HPDE6-E6E7 (cell line): Measurements from ENCODE around the gene ARHGEF2.

Experiments used
- DNase-seq: peaks from one replicate; pipeline ENCODE4 v3.0.0; 2011; ENCODE audit warnings: missing footprints; ENCODE audit errors: extremely low spot score

The ARHGEF2 gene

DNA sequence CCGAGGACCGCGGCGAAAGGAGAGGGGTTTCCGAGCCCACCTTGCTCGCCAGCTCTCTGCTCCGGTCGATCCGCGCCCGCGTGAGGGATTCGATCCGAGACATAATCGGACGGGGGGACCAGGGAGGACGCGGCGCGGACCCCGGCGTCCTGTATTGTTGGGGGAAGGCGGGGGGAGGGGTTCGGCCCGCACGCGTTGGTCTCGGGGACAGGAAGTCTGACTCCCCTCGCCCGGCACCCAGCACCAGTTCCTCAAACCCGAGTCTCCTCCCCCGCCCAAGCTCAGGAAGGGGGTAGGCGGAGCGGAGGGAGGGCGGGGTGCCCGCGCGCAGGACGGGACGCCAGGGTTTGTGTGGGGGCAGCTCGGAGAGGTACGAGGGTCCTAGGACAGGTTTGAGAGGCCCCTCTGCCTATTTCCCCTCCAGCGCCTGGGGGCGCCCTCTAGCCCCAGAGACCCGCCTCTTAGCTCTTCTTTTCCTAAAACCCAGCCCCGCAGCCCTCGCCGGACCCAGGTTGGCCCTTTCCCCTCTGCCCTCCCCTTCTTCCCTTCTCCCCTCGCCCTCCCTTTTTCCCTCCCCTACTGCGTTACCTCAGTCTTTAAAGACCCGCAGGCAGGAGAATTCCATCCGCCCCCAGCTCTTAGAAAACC is at the start of gene ARHGEF2:
ARHGEF2 (minus strand) TSS at position 223 of the 648 bp plus-strand sequence; CDS start at position 103, 120 bp downstream.
- DNase-seq, result no peak

- DNase-seq, result no peak
Observed at GRCh38 chr1:156026588-156026987, 48.2 kb upstream of the ARHGEF2 start.

DNA sequence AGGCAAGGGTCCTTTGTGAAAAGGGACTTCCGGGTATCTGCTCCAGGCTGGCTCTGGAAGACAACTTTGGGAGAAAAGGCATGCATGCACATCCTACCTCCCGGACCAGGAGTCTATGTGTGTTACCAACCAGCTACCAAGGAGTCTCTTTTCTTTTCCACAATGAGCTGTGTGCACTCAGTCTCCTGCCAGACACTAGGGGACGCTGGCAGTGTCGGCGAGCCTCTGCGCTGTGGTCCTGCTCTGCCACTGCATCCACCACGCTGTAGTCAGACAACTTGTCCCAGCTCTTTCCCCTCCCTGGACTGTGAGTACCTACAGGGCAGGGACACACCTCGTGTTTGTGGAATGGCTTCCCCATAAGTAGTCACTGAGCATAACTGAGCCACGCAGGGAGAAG is 47.5 kb upstream of the ARHGEF2 start:
- DNase-seq, result no peak

DNA sequence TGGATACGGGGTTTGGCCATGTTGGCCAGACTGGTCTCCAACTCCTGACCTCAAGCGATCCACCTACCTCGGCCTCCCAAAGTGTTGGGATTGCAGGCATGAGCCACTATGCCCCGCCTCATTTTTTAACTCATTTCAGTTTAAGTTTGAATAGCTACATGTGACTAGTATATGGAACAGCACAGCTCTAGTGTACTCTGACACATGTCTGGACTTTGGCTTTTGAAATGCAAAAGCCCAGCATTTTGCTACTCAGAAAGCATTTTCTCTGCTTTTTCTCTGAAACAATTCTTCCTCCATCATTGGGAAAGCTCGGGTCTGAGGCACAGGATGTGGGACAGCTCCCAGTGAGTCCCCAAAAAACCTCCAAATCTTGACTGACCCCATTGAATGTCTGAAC is 46.5 kb upstream of the ARHGEF2 start:
- DNase-seq, result no peak

DNA sequence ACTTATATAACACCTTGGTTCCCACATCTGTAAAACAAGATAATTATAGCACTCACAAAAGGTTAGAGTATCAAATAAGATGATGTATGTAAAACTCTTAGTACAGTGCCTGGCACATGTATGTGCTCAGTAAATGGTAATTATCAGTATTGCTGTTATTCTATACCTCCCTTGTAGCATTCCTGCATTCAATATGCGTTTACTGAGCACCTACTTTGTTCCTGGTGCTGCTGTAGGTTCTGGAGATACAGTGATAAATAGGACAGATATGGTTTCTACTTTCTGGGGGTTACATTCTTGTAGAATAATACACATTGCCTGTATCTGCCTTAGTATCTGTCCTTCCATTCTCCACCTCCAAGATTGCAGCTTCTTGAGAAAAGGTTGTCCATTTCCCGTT is 43.6 kb upstream of the ARHGEF2 start:
- DNase-seq, result no peak

GRCh38 chr1:156021093-156021428 is 42.7 kb upstream of the ARHGEF2 start:
- DNase-seq, result no peak

DNA sequence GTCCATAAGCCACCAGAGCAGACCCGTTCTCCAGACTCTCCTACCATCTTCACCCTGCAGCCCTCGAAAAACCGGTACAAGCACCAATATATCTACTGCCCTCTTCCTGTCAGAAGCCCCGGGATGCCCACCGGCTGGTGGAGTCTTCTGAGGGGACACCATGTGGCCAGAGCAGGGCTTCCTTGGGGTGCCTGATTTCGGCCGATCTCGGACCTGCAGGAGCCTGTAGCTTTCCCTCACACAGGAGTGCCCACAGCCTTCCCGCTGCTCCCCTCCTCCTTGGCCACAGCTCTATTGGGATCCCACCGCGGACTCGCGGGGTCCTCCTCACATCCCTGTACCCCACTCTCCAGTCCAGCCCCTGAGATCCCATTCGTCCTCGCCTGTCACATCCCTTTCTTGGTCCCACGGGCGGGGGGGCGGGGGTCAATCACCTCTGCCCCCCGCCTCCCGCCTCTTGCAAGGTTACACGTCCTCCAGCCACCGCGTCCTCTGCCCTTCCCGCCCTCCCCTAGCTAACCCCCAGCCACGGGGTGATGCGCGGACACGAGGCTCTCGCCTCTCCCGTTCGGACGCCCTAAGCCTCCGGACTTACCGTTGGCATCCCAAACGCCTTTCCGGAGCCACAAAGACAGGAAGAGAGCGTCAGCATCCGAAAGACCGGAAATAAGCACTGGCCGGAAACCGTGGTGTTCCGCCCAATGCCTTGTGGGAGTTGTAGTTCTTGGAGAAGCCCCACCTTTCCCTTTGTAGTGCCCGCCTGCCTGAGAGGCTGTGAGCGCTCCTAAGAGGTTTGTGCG is 42.1 kb upstream of the ARHGEF2 start, which contains the start of gene SSR2:
SSR2 (minus strand) TSS at position 659 of the 800 bp plus-strand sequence. CDS start 784 bp downstream, outside the sequence.
- peak; percentile 97 for DNase-seq

DNA sequence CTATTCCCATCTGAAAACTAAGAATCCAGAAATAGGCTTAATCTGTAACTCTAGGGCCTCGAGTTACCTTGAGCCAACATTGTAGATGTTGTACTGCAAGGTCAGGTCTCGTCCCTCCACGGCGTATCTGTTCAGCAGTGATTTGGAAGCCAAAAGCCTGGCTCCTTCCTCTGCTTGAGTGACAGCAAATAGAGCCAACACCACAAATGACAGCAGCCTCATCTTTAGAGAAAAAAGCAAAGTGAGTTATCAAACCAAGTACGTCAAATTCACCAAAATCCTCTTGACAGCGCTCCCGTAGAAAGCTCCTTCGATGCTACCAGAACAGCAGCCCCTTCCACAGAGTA is 41.6 kb upstream of the ARHGEF2 start:
- DNase-seq, result no peak

DNA sequence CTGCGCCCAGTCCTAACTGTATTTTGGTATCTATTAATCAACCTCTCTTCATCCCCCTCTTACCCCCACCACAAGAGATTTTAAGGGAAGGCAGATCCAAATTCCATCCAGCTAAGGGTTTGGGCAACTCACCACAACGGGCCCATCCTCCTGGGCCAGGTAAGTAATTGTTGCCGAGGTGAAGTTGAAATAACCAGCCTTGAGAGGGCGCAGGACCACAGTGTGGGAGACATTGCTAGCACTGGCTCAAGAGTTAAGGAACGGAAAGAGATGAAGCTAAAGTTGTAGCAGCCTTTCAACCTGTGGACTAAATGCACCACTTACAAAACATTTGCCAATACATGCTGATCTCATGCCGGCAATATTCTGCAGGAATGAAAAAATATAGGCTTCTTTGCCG is 36.5 kb upstream of the ARHGEF2 start:
- no peak for DNase-seq

DNA sequence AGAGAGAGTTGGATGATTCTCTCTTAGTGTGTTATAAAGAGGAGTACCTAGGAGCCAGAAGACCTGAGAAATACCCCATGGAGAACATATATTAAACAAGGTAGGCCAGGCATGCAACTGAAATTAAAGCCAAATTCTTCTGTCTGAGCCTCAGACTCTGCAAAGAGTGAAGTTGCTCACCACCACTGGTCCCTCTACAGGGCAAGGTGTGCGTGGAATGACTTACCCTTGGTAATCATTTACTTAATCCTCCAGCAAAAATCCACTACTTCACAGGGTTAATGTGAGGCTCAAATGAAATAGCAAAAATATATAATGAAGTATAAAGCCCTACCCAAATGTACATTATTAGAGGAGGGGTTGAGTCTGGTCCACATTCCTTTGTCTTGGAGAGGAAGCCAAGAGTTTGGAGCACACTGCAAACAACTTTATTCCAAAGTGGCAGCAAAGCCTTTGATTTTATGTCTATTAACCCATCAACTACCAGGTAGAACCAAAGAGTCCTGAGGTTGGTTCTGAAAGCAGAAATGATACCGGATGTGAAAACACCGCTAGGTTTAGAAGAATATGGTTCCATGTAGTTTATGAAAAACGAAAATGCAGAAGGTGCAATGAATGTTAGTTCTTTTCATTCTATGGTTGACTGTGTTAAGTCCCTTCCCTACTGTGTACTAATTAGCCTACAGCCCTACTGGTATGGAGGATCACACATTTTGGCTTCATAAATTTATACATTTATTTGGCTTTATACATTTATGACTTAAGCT is 33.9 kb upstream of the ARHGEF2 start:
- DNase-seq, result no peak

DNA sequence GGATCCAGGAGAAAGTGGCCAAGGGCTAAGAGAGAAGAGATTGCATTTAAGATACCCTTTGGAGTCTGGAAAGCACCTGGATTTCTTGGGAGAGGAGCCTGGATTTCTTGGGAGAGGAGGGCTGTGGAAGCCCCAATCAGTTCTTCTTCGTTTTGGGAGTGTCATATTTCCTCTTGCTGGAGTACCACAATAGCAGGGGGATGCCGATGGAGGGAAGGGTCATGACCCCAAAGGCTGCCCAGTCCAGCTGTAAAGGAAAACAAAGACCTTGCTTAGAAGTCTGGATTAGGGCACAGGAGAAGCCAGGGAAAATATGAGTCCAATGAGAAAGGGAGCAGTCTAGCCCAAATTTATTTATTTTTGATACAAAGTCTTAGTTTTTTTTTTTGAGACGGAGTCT is 31.1 kb upstream of the ARHGEF2 start:
- no peak for DNase-seq

- DNase-seq, result no peak
Observed at GRCh38 chr1:156006666-156007376, 28.5 kb upstream of the ARHGEF2 start.

DNA sequence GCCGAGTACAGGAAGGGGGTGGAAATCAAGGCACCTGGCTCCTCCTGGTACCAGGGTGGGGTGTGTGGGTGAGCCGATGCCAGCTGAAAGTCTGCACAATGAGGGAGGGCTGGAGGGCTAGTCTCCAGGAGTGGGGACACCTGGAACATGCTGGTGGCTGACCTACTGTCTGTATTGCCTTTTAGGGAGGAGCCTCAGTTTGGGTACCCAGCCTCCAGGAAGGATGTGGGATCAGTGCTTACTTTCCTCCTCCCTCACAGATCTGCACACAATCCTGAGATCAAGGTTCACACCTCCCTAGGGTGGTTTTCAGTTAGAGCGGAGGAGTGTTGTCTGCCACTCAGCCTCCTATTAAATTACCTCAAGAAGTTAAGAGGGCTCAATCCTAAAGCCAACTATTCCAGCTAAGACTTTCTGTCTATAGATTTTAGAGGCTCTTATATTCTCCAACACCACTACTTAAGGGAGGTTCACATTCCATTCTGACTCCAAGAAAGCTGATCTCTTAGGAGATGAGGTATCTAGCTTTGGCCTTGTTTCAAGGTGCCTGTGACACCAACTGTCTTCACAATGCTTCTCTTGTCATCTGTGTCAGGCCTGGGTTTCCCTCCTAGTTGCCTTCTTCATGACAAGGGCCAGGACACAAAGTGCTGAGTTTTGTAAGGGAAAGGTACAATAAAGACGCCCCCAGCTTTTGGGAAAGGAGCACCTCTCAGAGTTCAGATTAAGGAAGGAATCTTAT is 26.7 kb upstream of the ARHGEF2 start:
- no peak for DNase-seq

- DNase-seq, result no peak
Observed at GRCh38 chr1:156003923-156004188, 25.5 kb upstream of the ARHGEF2 start.

- DNase-seq, result no peak
Observed at GRCh38 chr1:156002188-156002911, 24.0 kb upstream of the ARHGEF2 start.

DNA sequence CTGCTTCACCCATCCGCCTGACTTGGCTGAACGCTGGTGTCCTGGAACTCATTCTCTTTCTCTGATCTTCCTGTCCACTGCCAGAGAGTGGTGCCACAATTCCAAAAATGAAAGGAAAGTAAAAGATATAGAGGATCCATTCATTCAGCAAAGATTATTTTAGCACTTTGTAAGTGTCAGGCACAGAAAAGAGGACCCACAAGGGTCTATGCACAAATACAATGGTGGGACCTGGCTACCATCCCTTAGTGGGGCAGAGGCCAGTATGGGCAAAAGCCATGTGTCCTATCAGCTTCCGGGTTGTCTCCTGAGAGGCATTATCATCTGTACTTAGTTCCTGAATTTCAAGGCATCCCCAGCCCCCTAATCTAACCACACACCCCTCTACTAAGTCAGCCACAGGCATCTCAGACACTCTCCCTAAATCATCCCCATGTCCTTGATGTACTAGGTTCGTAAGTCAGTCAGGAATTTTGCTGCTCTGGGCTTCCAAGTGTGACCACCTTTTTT is 23.4 kb upstream of the ARHGEF2 start:
- DNase-seq, result no peak

- DNase-seq, result no peak
Observed at GRCh38 chr1:156001021-156001661, 22.8 kb upstream of the ARHGEF2 start.

DNA sequence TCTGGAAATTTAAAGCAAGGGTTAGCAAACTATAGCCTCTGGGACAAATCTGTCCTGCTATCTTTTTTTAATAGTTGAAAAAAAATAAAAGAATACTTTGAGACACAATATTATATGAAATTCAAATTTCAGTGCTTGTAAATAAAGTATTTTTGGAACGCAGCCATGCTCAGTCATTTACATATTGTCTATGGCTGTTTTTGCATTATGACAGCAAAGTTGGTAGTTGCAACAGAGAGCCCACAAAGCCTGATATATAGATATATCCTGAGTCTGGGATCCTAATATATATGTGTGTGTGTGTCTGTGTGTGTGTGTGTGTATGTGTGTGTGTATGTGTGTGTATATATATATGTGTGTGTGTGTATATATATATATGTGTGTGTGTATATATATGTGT is 21.6 kb upstream of the ARHGEF2 start:
- DNase-seq, result no peak

GRCh38 chr1:155996166-155996565 is 17.8 kb upstream of the ARHGEF2 start:
- no peak for DNase-seq

DNA sequence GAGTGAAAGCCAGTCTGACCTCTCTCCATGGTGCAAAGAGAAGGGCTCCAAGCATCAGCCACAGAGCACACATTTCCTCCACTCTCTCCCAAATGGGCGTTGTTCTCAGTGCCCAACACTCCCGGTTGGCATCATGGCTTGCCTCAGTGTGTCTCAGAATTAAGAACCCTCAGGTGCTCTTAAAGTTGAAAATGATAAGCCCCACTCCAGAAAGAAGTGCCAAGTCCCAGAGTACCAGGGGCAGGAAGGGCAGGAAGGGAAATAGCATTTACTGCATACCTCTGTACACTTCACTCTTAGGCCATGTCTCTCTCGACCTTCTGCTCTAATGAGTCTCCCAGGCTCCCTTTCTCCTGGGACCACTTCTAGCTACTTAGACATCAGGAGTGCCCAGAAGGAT is 15.2 kb upstream of the ARHGEF2 start:
- DNase-seq, result no peak
